GM19035 (cell line): ENCODE measurements around the gene MAN1B1.

ENCODE experiments used
- ATAC-seq: cut with Tn5 transposase; IDR thresholded peaks from one replicate; pipeline ENCODE4 v1.9.1; 2021; ENCODE audit not compliant: unreplicated experiment

Gene MAN1B1

GRCh38 chr9:137084526-137084925, 2.3 kb upstream of the MAN1B1 start:
- no peak for ATAC-seq

- ATAC-seq = no peak
These were observed 760 bp upstream of the MAN1B1 start for GRCh38 chr9:137085920-137086530.

- no peak for ATAC-seq
These were observed 682 bp downstream of the MAN1B1 start for GRCh38 chr9:137087409-137087925.

DNA sequence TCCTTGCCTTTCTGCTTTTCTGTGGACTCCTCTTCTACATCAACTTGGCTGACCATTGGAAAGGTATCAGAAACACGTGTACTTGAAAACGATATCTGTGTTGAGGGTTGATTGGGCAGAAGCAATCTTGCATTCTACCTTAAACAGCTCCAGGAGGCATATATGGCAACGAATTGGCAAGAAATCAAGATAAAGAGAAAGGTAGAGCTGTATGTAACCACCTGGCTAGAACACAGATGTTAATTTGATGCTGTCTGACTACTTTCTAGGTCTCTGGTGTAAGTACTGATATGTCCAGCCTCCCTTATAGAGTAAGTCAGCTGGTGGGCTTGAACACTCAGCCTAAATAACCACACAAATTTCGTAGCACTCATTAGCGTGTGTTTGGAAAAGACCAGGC, 1.3 kb downstream of the MAN1B1 start:
- no peak for ATAC-seq

DNA sequence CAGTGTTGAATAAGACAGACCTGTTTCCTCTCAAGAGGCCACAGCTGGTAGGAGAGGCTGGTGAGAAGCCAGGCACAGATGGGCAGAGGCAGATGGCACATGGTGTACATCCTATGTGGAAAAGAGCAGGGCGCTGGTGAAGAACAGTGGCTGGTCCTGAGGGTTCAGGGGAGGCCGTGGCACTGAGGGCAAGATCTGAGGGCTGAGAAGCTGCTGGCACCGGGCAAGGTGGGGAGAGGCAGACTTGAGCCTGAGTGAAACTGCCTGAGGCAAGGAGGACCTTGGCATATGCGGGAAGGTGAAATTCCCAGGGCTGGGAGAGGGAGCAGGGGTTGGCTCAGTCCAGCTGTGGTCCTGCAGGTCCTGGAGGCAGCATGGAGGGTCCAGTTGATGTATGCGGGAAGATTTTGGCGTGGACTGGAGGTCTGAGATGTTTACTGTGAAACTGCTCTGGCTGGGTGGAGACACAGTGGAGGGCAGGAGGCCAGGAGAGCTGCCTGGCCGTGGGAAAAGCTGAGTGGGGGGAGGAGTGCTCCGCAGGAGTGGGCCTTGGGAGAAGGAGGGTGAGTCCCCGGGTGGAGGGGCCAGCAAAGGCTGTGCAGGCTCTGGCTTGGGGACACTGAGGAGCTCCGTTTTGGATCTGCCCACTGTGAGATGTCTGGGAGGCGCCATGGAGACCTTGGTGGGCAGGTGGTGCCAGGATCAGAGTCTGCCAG, 2.6 kb downstream of the MAN1B1 start:
- no peak for ATAC-seq

- peak; percentile 91 for ATAC-seq
These were observed 9.1 kb downstream of the MAN1B1 start for GRCh38 chr9:137095664-137096517.

GRCh38 chr9:137096785-137097546, 10.2 kb downstream of the MAN1B1 start:
- no peak for ATAC-seq

DNA sequence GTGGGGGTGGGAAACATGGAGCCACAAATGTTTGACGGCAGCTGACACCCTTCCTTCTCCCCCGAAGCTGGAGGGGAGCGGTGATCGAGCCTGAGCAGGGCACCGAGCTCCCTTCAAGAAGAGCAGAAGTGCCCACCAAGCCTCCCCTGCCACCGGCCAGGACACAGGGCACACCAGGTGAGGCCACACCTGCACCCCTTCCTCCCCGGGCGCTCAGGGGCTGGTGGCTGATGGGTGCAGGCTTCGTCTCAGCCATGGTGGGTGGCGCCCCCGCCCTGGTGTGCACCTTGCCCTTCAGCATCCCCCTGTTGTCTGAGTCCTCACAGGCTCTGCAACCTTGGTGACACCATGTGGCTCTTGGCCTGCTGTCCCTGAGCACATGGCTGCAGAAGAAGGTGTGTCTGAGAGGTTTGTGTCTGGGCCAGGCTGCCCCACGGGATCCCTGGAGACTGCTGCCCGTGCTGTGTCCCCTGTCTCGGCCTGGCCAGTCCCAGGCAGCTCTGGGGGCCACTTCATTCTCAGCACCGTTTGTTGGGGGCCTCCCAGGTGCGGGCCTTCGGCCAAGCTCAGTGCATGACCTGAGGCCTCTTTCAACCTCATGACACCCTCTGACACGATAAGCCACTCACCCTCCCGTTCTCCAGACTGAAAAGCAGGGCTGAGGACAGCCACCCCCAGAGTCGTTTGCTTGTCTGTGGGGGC, 11.1 kb downstream of the MAN1B1 start:
- ATAC-seq = no peak

DNA sequence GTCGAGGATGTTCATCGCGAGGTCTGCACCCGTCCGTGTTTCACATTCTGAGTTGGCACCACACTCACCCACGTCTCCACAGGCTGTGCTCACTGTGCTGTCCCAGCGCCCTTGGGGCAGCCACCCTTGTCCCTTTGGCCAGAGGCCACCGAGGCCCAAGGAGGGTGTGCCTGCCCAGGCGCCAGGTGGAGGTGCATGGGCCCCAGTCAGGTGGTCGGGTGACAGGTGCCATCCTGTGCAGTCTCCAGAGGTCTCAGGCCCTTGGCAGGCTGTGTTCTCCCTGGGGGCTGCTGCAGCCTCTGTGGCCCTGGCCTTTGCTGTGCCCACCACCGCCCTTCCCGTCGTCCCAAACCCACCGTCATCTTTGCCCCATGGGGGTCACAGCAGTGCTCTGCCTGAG, 12.4 kb downstream of the MAN1B1 start:
- no peak for ATAC-seq

DNA sequence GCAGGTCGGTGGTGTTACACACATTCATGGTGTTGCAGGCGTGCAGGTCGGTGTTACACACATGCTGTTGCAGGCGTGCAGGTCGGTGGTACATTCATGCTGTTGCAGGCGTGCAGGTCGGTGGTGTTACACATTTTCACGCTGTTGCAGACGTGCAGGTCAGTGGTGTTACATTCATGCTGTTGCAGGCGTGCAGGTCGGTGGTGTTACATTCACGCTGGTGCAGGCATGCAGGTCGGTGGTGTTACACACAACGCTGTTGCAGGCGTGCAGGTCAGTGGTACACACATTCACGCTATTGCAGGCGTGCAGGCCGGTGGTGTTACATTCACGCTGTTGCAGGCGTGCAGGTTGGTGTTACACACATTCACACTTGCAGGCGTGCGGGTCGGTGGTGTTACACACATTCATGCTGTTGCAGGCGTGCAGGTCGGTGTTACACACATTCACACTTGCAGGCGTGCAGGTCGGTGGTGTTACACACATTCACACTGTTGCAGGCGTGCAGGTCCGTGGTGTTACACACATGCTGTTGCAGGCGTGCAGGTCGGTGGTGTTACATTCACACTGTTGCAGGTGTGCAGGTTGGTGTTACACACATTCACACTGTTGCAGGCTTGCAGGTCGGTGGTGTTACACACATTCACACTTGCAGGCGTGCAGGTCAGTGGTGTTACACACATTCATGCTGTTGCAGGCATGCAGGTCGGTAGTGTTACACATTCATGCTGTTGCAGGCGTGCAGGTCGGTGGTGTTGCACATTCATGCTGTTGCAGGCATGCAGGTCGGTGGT, 16.6 kb downstream of the MAN1B1 start:
- ATAC-seq = no peak

DNA sequence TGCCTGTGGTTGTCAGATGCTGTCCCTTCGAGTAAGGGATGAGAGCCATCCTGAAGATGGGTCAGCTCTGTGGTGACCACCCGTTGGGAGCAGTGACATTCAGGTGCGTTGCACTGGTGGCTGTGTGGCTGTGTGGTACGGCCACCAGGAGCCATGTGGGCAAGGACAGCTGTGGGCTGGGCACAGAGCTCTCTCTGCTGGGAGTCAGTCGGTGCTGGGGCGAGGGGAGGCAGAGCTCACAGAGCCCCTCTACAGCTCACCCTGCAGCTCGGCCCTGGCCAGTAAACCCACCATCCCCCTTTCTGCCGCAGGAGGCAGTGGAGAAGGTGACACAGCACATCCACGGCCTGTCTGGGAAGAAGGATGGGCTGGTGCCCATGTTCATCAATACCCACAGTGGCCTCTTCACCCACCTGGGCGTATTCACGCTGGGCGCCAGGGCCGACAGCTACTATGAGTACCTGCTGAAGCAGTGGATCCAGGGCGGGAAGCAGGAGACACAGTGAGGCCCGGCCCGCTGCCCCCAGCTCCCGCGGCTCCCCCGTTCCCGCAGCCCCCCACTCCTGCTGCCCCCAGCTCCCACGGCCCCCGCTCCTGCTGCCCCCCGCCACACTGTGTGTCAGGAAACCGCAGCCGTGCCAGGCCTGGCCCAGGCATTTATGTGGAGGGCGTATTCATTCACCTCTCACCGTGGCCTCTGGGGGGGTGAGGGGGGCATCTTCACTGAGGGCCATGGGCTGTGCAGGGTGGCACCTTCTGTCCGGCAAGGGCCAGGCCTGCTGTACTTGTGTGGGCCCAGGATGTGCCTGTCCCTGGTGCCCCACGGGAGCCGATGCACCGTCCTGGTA, 19.3 kb downstream of the MAN1B1 start:
- ATAC-seq = no peak

DNA sequence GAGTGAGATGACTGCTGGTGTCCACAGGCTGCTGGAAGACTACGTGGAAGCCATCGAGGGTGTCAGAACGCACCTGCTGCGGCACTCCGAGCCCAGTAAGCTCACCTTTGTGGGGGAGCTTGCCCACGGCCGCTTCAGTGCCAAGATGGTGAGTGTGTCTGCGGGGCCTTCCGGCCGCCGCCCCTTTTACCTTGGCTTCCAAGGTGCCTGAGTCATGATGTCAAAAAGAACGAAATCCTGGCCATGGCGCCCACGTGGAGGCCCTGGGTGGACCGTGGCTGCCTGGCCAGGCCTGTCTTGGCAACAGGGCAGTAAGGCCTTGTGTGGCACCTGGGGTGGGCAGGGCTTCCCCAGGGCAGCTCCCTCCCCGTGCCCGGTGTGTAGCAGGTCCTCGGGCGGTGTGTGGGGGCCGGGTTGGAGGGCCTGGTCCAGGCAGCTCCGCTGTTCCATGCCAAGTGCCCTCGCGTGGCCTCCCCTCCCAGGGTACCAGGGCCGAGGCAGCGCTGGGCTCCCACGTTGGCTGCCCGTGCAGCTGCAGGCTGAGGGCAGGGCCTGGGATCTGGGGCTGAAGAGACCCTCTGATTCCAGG, 20.0 kb downstream of the MAN1B1 start:
- ATAC-seq = no peak

DNA sequence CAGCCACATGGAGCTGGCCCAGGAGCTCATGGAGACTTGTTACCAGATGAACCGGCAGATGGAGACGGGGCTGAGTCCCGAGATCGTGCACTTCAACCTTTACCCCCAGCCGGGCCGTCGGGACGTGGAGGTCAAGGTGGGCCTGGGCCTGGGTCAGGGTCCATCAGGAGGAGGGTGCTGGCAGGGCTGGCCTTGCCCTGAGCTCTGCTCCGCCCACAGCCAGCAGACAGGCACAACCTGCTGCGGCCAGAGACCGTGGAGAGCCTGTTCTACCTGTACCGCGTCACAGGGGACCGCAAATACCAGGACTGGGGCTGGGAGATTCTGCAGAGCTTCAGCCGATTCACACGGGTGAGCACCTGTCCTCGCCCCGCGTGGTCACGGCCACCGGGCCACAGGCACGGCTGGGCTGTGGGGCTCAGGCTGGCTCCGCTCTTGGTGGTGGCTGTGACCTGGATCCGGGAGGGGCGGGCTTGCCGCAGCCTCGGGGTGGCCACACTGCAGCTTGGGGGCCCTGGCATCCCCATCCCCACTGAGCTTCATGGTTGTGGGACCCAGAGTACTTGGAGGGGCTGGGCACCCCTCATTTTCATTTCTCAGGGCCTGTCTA, 20.6 kb downstream of the MAN1B1 start:
- no peak for ATAC-seq

DNA sequence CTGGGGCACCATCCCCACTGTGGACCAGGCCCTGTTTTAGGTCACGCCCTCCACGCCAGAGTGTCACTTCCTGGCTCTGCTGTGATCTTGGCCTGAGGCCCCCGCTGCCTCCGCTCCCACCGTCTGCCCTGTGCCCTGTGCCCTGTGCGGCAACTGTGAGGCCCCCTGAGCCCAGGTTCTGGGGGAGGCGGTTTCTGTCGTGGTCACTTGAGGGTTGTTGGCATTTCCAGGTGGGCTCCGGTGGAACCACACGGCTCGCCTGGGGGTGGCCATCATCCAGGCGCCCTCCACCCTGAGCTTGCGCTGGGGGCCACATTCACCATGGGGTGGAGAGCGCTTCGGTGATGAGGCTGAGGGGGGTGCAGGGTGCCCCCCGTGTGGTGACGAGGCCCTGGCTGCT, 21.2 kb downstream of the MAN1B1 start:
- ATAC-seq = no peak

DNA sequence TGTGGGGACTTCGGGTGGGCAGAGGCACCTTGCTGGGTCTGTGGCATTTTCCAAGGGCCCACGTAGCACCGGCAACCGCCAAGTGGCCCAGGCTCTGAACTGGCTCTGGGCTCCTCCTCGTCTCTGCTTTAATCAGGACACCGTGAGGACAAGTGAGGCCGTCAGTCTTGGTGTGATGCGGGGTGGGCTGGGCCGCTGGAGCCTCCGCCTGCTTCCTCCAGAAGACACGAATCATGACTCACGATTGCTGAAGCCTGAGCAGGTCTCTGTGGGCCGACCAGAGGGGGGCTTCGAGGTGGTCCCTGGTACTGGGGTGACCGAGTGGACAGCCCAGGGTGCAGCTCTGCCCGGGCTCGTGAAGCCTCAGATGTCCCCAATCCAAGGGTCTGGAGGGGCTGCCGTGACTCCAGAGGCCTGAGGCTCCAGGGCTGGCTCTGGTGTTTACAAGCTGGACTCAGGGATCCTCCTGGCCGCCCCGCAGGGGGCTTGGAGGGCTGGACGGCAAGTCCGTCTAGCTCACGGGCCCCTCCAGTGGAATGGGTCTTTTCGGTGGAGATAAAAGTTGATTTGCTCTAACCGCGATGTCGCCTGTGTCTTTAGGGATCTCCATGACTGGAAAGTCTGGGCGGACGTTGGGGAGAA, 21.9 kb downstream of the MAN1B1 start:
- no peak for ATAC-seq

GRCh38 chr9:137109250-137110146, 22.7 kb downstream of the MAN1B1 start:
- no peak for ATAC-seq
